Smooth muscle cell of the brain vasculature (primary cell): ENCODE measurements around the gene CCNY.

Experiments
- DNase-seq: peaks from one replicate; pipeline ENCODE4 v3.0.0-alpha.2; 2012; ENCODE audit warnings: low read depth, low spot score

The CCNY gene

DNA sequence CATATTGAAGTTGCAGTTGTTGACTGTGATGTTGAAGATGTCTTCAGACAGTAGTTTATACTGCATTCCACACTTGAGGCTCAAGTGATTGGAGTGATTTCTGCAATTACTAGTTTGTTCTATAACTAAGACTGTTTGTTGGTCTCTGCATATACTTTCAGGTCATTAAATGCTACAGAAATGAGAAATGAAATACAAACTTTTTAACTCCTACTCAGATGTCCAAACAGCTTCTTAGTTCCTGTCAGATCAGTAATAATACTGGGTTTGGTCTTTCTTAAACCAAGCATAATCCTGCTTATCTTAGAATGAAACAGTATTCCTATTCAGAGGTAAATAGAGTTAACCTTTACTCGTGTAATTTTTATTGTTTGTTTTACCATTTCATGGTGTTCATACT lies 115.9 kb downstream of the CCNY start:
- DNase-seq = no peak

GRCh38 chr10:35452847-35453246 lies 116.5 kb downstream of the CCNY start:
- DNase-seq = no peak

GRCh38 chr10:35453855-35454532 lies 117.7 kb downstream of the CCNY start:
- no peak for DNase-seq

DNA sequence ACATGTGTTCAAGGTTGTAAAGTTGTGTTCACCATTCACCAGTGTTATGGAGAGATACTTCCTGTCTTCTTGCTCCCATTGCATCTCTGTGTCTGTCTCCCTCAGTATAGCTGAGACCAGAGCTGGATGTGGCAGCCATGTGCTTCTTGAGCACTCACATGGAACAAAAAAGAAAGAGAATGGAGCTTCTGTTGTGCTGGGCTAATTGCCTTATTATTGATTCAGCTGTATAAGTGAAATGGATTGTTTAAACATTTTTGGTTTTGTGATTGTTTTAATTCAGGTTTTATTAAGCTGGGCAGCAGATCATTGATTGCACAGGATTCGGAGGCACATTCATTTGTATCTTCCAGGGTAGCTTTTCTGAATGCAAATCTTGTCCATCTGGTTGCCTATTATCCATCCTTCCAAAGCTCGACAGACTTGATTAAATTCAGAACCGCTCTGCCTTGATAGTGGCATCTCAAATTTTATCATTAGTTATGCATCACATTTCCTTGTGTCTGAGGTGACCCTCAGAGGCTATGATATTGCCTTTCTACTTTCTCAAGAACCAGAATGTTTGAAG lies 119.9 kb downstream of the CCNY start:
- no peak for DNase-seq

DNA sequence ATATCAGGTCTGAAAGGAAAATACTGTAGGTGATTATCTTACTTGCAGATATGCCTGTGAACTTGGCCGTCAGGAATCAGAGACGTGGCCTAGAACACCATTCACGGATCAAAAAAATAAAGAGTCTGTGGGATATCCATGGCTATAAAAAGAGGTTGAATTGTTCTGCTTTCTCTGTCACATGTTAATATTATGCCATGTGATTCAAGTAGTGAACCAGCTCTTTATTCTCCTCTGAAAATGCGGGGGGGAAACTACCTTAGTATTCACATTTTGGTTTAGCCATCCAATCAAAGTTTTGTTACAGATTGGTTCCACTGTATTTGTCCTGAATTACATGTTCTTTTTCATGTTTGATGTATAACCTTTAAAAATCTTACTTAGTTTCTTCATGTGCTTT lies 120.5 kb downstream of the CCNY start:
- no peak for DNase-seq

DNA sequence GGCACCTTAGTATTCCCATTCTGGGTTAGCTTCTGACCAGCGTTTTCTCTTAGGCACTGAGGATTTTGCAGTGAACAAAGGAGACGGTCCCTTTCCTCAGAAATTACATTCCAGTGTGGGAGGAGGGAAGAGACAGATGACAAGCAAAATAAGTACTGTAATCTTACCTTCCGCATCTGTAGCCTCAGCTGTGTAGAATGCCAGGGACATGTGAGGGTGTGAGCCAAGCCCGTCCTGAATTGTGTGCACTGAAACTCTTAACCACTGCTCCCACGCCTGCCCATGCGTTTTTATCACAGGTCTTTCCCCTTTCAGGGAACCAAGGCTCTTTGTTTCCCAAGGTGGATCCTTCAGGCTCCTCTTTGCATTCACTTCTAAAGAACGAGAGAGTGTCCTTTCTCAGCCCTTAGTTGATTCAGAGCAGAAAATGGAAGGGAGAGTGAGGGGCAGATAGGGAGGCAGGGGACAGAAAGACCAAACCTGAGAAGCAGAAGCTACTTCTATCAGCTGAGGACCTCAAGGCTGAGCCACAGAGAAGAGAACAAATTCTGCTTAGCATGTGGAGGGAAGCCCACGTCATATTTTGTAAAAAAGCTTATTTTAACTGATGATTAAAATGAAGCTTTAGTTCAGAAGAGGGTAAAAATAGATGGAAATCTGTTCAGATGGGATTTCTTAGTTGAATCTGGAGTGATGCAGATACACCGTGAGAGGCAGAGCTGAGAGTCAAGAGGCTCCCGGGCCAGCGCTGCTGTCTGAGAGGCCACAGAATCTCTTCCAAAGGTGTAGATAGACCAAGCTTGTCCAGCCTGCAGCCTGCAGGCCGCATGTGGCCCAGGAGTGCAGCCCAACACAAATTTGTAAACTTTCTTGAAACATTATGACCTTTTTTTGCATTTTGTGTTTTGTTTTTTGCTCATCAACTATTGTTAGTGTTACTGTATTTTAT lies 122.5 kb downstream of the CCNY start:
- no peak for DNase-seq

DNA sequence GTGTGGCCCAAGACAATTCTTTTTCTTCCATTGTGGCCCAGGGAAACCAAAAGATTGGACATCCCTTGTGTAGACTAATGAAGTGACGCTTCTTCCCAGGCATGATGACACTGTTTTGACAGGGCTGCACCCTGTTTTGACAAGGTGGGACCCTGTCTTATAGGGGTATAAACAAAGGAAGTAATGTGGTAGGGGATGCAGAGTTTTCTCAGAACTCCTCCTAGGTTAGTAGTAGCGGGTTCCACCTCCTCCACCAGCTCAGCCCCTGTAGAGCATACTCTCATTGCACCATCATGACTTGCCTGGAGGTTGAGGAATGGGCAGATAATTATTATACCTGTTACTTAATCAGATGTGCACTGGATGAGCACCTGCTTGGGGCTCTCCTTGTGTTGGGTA lies 123.1 kb downstream of the CCNY start:
- no peak for DNase-seq

- no peak for DNase-seq
Observed at GRCh38 chr10:35460852-35461460, 124.6 kb downstream of the CCNY start.

DNA sequence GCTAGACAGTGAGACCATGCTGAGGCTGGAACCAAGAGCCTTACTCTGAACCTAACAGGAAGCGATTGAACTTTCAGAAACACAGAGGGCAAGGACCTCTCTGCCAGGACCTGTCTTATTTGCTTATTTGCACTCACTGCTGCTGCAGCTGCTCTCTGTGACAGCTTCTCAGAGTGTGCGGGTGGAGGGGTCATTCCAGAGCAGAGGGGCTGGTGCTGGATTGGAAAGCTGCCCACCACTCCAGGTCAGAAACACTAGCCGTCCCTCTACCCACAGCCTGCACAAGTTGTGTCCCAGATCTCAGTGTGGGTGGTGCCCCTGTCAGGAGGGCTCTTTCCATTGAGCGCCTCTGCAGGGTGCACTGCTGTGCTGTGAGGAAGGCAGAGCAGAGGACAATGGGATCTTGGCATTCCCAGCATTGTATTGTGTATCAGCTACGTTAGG lies 126.2 kb downstream of the CCNY start:
- no peak for DNase-seq

DNA sequence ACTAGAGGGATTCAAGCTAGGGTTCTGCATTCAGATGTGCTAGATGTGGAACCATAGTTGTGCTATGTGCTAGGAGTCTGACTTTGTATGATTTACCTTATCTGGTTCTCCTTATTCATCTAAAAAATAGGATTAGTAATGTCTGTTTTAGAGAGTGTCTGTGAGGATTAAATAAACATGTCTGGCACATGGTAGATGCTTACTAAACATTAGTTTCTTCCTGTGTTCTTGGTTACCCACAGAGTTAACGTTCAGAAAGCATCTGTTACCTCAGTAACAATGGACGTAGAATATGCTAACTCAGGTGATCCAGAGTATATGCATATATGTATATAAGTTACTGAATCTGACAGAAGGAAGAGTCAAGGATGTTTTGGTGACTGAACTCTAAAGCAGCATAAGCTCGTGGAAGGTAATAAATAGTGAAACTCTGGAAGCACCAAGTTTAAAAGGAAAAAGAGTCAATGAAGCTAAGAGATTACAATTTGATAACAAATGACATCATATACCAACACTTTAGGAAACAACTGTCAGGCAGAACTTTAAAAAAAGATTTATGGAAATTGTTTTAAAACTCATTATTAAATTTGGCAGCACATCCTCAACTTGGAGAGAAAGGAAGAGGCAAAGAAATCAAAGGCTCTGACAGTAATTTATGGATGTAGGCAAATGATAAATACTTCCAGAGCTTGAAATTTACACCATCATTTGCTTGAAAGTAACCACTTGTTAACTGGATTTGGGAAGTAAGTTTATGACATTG lies 127.0 kb downstream of the CCNY start:
- DNase-seq = no peak

- no peak for DNase-seq
Observed at GRCh38 chr10:35463878-35464277, 127.6 kb downstream of the CCNY start.

- DNase-seq = no peak
Observed at GRCh38 chr10:35464825-35465456, 128.6 kb downstream of the CCNY start.

GRCh38 chr10:35465673-35466072 lies 129.4 kb downstream of the CCNY start:
- DNase-seq = no peak

DNA sequence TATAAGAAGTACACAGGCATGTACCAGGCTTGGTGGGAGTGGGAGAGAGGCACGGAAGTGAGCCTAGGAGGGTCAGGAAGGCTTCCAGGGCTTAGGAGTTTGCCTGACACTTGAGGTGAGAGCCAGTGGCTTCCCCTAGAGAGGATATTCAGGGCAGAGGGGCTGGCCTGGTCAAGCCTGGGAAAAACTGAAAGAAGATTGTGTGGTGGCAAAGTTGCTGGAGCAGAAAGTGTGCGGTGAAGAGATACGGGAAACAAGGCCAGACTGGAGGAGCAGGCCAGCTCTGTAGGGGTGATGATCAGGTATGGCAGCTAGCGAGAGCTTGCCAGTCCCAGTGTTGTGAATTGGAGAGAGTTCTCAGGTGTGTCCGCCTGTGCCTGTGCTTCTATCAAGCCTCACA lies 129.9 kb downstream of the CCNY start:
- DNase-seq = no peak

DNA sequence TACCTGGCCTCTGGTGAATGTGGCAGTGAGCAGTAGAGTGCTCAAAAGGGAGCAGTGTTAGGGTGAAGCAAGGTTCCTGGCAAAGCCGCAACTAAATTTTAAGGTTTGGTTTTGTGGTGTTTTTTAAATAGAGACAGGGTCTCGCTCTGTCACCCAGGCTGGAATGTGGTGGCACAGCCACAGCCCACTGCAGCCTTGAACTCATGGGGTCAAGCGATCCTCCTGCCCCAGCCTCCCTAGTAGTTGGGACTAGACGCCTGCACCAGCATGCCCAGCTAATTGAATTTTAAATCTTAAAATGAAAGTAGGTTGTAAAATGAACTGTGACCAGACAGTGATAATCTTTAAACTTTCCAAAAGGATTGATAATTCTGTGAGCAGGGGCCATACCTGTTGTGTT lies 130.4 kb downstream of the CCNY start:
- no peak for DNase-seq

GRCh38 chr10:35467186-35467585 lies 130.9 kb downstream of the CCNY start:
- DNase-seq = no peak

GRCh38 chr10:35470248-35470924 lies 134.1 kb downstream of the CCNY start:
- DNase-seq = no peak

DNA sequence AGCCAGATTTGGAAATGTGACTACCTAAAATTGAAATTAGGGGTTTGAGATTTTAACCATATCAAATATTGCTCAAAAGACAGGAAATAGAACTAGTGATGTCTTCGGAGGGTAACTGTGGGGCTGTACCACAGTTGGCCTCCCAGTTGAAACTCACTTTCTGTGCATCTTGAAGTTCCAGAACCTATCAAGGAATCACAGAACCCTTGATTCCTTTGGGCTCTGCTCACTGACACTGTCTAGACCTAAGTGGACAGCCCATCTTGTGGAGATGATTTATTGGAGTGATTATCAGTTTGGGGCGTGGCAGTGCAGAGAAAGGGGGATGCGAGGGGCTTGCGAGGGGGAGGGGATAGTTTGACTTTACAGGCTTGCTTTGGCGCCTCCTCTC lies 134.6 kb downstream of the CCNY start:
- no peak for DNase-seq

GRCh38 chr10:35471435-35471834 lies 135.1 kb downstream of the CCNY start:
- no peak for DNase-seq

- no peak for DNase-seq
Observed at GRCh38 chr10:35480142-35480541, 143.8 kb downstream of the CCNY start.
